Tibial nerve (tissue), 4 donors: ENCODE data around the gene CASTOR1. TPM values are rescaled to one million over a fixed set of nuclear protein-coding genes. Genes with fewer than 3 reads are reported as not detected.

Source experiments
- DNase-seq, 2 donors: peaks; one replicate each; pipeline ENCODE4 v3.0.0-alpha.2; 2019; ENCODE audit warnings: low spot score in 2 of 2
- H3K27ac ChIP-seq, 4 donors: fragments of 200-600 bp; sonication (generic) in 3 of 4; one replicate each; pipeline ENCODE4 v1.5.1; 2017 to 2019; ENCODE audit warnings: mild to moderate bottlenecking in 1 of 4
- H3K27me3 ChIP-seq, 2 donors: fragments of 200-600 bp; sonication (generic) in 1 of 2; one replicate each; pipeline versions ENCODE4 v1.5.1 to v1.6.0; 2017 to 2019
- H3K36me3 ChIP-seq, 3 donors: fragments of 200-600 bp; sonication (generic); one replicate each; pipeline ENCODE4 v1.5.1; 2018 to 2019
- H3K4me1 ChIP-seq, 4 donors: fragments of 200-600 bp; sonication (generic) in 3 of 4; one replicate each; pipeline ENCODE4 v1.5.1; 2017 to 2019
- H3K4me3 ChIP-seq, 4 donors: fragments of 200-600 bp; sonication (generic) in 3 of 4; one replicate each; pipeline ENCODE4 v1.5.1; 2017 to 2019; ENCODE audit warnings: mild to moderate bottlenecking in 1 of 4, moderate library complexity in 1 of 4
- H3K9me3 ChIP-seq, 4 donors: fragments of 200-600 bp; sonication (generic) in 3 of 4; one replicate each; pipeline ENCODE4 v1.5.1; 2017 to 2019
- EP300 ChIP-seq, 2 donors: sonication (generic); formaldehyde crosslinking; IDR thresholded peaks; one replicate each; pipeline ENCODE4 v1.6.1; 2017; ENCODE audit warnings: antibody characterized with exemption in 2 of 2, mild to moderate bottlenecking in 1 of 2
- POLR2A ChIP-seq, 2 donors: fragments of 450-650 bp; IDR thresholded peaks; one replicate each; pipeline ENCODE4 v1.6.1; 2017; ENCODE audit warnings: antibody characterized with exemption in 2 of 2, mild to moderate bottlenecking in 2 of 2, moderate library complexity in 2 of 2
- WGBS, 2 donors: methylation state at CpG; one replicate each; pipeline ENCODE4 v1.1.5; 2018; 5-methylcytosine and 5-hydroxymethylcytosine counted together
- total RNA-seq, 4 donors: library from RNA; depleted of rRNA; stranded (reverse); fragments of >200 nt; gene quantifications; one replicate each; pipeline ENCODE4 v1.1.0, GENCODE V29; 2016
- TF ChIP-seq, protein P1 (sequence below), 5 experiments: fragments of 200-600 bp in 3 of 5; fragments of 450-650 bp in 2 of 5; sonication (generic) in 3 of 5; IDR thresholded peaks; one replicate each; pipeline ENCODE4 v1.5.1; 2016 to 2019; ENCODE audit warnings: antibody characterized with exemption in 5 of 5, mild to moderate bottlenecking in 3 of 5, moderate library complexity in 2 of 5

CASTOR1 gene
- total RNA-seq, 4 donors from 2014 or later: 38.7 to 57.9 (median 45.3) TPM

DNA sequence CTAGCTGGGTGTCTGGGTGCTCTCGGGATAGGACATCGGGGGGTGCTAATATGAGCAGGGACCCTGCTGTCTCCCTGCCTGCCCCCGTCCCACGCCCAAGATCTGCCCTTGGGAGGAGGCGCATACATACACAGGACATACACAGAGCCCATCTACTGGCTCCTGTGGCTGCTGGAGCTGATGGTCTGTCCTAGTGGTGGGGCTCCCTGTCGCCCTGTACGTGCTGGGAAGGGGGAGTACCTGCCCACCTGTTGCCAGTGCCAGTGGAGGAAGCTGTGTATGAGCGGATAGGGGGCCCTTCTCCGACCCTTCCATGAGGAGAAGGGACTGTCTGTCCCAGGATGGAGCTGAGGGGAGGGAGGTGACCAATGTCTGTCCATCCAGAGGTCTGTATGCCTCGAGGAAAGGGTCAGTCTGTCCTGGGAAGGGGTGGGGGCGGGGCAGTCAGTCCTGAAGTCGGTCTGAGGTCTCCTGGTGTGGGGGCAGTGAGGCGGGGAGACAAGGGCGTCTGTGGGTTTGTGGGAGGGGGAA lies 36.5 kb upstream of the CASTOR1 start:
- peak overlapping the region; percentile 67 to 98 (median 84) for H3K4me3 ChIP-seq
- H3K27me3 ChIP-seq: no peaks in the 10 kb centered on the region
- TF ChIP-seq, protein P1, sequence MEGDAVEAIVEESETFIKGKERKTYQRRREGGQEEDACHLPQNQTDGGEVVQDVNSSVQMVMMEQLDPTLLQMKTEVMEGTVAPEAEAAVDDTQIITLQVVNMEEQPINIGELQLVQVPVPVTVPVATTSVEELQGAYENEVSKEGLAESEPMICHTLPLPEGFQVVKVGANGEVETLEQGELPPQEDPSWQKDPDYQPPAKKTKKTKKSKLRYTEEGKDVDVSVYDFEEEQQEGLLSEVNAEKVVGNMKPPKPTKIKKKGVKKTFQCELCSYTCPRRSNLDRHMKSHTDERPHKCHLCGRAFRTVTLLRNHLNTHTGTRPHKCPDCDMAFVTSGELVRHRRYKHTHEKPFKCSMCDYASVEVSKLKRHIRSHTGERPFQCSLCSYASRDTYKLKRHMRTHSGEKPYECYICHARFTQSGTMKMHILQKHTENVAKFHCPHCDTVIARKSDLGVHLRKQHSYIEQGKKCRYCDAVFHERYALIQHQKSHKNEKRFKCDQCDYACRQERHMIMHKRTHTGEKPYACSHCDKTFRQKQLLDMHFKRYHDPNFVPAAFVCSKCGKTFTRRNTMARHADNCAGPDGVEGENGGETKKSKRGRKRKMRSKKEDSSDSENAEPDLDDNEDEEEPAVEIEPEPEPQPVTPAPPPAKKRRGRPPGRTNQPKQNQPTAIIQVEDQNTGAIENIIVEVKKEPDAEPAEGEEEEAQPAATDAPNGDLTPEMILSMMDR (IDR thresholded peaks at IDR 0.05): no peak
- TF ChIP-seq EP300 (IDR thresholded peaks at IDR 0.05) (no peak), POLR2A (IDR thresholded peaks at IDR 0.05) (no peak)
- peaks cover 0 to 59% (median 42%) of the 10 kb centered on the region in 4 donors for H3K4me1 ChIP-seq
- WGBS, 2 donors: 16 to 20% methylated on average over 10 to 12 of the region's 14 CpGs
- H3K9me3 ChIP-seq: no peaks in the 10 kb centered on the region
- H3K27ac ChIP-seq: peak overlapping the region; percentile 26 to 97 (median 90)
- peaks cover 0 to 13% (median 0%) of the 10 kb centered on the region in 3 donors for H3K36me3 ChIP-seq
- no peak for DNase-seq

DNA sequence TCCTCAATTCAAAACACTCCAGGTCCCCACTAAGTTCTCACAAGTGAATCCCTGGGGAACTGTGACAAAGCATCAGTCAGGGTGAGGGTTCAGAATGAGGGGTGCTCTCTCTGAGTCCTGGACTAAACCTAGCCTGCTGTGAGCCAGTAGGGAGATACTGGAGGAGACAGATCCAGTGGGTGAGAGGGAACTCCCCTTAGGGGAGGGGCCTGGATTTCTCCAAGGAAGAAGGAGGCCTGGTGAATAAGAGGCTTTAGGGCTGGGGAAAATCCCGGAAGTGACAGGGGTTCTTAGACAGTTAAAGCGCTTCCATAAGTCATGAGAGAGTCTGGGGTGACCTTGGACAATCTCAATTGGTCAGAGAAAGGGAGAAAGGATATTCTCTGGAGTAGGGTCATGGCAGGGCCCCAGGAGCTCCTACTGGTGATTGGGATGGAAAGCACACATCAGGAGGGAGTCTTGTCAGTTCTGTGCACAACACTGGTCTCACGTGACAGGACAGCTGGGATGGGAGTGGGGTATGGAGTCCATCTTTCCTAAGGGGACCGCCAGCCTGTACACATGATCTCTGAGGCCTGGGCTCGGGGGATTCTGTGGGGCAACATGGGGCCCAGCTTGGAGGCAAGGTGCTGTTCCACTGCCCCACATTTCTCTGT lies 35.9 kb upstream of the CASTOR1 start:
- H3K4me3 ChIP-seq: peak overlapping the region; percentile 67 to 98 (median 84)
- peak overlapping the region; percentile 26 to 97 (median 90) for H3K27ac ChIP-seq
- 22 to 38% methylated on average over 5 of the region's 5 CpGs for WGBS, 2 donors
- H3K9me3 ChIP-seq: no peaks in the 10 kb centered on the region
- TF ChIP-seq, protein P1 (IDR thresholded peaks at IDR 0.05): no peak
- TF ChIP-seq POLR2A (IDR thresholded peaks at IDR 0.05) (no peak), EP300 (IDR thresholded peaks at IDR 0.05) (peak in 1 of 2 donors; percentile 23)
- peaks cover 0 to 65% (median 47%) of the 10 kb centered on the region in 4 donors for H3K4me1 ChIP-seq
- DNase-seq: peak in 1 of 2 donors; percentile 65
- no peaks in the 10 kb centered on the region for H3K27me3 ChIP-seq
- H3K36me3 ChIP-seq: peaks cover 0 to 14% (median 0%) of the 10 kb centered on the region in 3 donors

DNA sequence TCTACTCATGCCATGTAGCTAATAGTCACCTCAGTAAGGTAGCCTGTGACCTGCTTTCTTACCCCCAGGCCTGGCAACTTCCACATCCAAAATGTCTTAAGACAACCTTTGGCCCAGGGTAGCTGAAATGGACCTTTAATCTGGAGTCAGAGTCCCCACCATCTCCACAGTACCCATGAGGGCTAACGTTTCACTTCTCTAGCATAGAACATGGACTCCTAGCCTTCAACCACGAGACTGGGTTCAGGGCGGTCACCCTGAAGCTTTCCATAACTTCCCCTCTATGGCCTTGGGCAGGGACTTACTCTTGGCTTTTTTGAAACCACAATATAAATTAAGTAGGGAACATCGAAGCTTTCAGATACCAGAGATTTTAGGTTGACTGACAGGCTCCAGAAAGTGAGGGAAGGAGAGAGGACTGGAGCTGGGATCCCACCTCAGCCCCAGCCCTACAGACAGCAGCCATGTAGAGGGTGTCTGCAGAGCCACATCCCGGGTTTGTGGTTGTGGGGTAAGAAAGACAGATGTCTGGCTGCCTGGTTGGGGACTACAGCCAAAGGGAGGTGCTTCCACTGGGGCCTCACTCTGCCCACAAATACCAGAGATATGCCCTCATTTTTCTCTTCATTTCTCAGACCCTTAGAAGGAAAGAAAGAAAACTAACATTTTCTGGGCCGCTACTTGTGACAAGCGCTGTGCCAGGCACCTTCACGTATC lies 34.9 kb upstream of the CASTOR1 start:
- H3K4me3 ChIP-seq: peak overlapping the region in 3 of 4 donors; percentile 75 to 98 (median 94)
- H3K4me1 ChIP-seq: peaks cover 0 to 75% (median 54%) of the 10 kb centered on the region in 4 donors
- peak overlapping the region in 3 of 4 donors; percentile 25 to 97 (median 91) for H3K27ac ChIP-seq

DNA sequence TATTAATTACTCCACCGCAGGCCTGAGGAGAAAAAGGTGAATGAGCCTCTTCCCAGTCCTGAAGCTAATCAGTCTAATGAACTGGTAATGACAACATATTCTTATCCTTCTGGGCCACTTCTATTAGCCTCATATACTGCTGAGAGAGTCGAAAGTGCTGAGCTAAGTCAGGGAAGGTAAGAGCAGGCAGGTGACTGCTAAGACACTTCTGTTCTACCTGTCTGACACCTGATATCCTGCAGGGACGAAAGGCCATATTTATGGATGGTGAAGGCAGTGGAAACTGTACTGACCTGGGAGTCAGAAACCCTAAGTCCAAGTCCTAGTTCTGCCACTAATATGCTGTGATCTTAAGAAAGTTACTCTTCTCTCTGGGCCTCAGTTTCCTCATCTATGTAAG lies 33.9 kb upstream of the CASTOR1 start:
- DNase-seq: no peak
- Histone ChIP-seq H3K9me3 (no peaks in the 10 kb centered on the region), H3K36me3 (peaks cover 0 to 10% (median 0%) of the 10 kb centered on the region in 3 donors), H3K27me3 (no peaks in the 10 kb centered on the region), H3K27ac (peak overlapping the region in 1 of 4 donors; percentile 97), H3K4me1 (peaks cover 0 to 85% (median 59%) of the 10 kb centered on the region in 4 donors), H3K4me3 (no peak overlapping the region)
- WGBS, 2 donors: 89 to 91% methylated on average over 3 of the region's 3 CpGs
- TF ChIP-seq POLR2A (IDR thresholded peaks at IDR 0.05) (no peak), EP300 (IDR thresholded peaks at IDR 0.05) (no peak)
- TF ChIP-seq, protein P1 (IDR thresholded peaks at IDR 0.05): no peak

More for the DNA sequence above, 34.9 kb upstream of the CASTOR1 start:
- 45 to 51% methylated on average over 8 of the region's 8 CpGs for WGBS, 2 donors
- Histone ChIP-seq H3K9me3 (no peaks in the 10 kb centered on the region), H3K36me3 (peaks cover 0 to 14% (median 0%) of the 10 kb centered on the region in 3 donors), H3K27me3 (no peaks in the 10 kb centered on the region)
- no peak for TF ChIP-seq EP300 (IDR thresholded peaks at IDR 0.05)
- TF ChIP-seq POLR2A (IDR thresholded peaks at IDR 0.05): no peak
- TF ChIP-seq, protein P1 (IDR thresholded peaks at IDR 0.05): no peak
- no peak for DNase-seq
